HG03342 (cell line): Measurements from ENCODE around the gene TEX22.

ENCODE experiments used
- ATAC-seq: cut with Tn5 transposase; IDR thresholded peaks from one replicate; pipeline ENCODE4 v1.9.1; 2021; ENCODE audit warnings: mild to moderate bottlenecking, moderate library complexity; ENCODE audit not compliant: unreplicated experiment

Gene TEX22

DNA sequence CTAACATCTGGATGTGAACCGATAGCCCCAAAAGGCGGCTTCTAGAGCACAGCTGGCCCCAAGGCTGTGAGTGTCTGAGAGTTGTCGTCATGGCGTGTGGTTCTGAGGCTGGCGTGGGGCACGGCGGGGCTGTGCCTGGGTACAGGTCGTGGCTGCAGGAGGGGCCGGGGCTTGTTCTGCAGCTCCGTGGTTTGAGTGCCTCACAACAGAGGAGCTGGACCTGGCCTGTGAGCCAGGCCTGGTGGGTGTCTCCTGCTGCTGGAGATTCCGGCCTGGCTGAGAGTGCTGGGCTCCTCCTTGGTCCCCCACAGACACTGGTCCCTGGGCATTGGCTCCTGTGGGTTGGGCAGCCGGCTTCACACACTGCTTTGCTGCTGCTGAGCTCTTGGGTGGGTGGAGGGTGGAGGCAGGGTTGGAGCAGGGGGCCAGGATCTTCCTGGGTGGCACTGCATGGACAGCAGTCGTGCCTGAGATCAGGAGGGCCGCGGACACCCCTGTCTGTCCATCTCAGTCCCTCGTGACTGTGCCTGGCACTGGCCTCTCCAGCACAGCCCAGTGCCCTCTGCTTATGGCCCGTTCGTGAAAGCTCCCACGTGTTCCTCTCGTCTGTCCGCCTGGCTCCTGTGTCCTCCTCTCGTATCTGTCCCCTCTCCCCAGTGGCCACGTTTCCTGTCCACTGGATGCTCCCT lies 31.8 kb upstream of the TEX22 start:
- no peak for ATAC-seq

DNA sequence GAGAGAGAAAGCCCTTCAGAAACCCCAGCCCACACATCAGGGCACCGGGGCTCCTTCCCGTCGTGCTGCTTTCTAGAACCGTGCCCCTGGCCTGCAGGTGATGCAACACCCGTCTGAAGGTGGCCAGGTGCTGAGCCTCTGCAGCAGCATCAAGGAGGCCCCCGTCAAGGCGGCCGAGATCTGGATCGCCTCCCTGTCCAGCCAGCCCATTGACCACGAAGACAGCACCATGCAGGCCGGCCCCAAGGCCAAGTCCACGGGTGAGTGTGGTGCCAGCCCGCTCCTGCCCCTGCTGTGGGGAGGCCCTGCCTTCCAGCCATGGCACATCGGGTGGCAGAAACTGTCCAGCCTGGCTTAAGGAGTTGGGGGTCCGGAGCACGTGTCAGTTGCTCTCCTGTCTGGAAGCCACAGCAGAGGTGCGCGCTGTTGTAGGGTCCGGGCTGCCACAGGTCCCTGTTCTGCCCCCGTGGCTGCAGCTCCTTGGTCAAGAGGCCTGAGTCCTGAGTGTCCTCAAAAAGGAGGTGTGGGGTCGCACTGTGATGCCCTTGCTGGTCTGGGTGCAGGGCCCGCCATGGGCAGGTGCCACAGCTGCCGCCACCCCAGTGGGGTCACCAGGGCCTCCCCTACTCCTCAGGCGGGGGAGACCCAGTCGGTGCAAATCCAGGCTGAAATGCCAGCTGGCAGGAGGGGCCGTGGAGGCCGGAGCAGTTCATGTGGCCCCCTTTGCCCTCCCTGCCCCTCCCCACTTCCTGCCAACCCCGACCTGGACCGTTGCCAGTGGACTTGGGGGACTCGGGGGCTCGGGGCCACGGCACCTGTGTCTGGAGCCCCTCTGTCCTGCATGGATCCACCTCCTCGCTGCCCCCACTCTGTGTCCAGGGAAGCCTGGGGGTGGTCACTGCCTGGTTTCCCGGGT lies 31.0 kb upstream of the TEX22 start:
- no peak for ATAC-seq

DNA sequence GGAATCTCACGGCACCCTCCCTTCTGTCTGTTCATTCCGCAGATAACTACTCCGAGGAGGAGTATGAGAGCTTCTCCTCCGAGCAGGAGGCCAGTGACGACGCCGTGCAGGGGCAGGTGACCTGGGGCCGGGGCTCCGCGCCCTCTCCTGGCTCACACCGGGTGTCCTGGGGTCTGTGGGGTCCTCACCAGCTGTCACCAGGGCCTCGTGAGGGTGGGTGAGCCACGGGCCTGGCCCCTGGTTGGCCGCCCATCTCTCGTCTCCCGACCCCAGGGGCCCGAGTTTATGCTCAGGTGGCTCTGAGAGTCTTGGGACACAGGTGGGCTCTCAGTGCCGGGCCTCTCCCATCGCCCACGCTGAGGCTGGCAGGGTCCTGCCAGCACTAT lies 30.3 kb upstream of the TEX22 start:
- no peak for ATAC-seq

DNA sequence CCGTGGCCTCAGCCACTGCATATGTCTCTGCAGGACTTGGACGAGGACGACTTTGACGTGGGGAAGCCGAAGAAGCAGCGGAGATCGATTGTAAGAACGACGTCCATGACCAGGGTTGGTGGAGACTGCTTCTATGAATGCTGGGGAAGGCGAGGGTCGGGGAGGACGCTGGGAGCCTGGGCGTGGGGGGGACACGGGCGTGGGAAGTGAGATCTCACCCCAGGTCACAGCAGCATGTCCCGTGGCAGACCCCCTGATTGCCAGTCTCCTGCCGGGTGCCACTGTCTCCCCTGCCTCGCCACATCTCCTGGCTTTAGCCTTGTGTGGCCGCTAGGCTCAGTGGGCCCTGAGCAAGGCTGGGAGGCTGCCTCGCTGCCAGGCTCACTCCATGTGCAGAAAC lies 29.9 kb upstream of the TEX22 start:
- no peak for ATAC-seq

DNA sequence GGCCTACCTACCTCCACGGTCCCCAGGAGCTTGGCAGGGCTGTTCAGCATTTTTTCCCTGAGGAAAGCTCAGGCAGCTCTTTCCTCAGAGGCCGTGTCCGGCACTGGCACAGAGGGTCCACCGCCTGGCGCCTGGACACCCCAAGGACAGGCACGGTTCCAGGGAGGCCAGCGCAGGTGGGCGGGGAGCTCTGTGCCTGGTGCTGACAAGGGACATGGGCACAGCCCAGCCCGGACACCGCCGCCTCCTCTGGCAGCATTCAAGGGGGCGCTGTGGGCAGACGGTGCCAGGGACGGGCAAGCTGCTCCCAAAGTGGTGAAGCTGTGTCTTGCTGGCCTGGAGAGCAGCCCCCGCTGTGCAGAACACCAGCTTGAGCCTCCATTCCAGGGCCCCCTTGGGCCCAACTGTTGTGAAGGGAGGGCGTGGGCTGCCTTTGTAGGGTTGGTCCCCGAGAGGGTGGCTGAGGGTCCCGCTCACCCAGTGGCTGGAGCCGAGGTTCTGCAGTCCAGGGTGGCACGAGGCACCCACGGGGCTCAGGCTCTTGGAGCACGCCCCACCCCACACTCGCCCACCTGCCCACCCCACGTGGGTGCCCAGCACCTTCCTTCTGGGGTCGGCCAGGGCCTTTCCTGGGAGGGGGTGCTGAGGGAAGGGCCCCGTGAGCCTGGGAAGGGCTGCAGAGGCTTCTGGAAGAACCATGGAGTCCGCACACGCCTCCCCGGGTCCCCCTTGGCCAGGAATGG lies 29.3 kb upstream of the TEX22 start:
- ATAC-seq = no peak

DNA sequence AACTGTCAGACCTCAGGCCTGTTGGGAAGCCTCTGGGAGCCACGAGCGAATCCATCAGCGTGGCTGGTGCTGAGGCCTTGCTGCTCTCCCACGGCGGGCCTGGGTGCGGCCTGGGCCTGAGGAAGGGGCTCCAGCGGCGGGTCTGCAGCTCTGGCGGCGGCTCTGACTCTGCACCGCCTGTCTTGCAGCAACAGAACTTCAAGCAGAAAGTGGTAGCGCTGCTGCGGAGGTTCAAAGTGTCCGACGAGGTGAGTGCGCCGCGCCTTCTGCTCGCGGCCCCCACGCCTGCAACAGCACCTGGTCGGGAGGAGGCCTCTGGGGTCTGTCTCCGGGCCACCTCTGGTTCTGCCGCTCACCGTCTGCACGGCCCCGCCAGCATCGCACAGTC lies 28.7 kb upstream of the TEX22 start:
- ATAC-seq = no peak

DNA sequence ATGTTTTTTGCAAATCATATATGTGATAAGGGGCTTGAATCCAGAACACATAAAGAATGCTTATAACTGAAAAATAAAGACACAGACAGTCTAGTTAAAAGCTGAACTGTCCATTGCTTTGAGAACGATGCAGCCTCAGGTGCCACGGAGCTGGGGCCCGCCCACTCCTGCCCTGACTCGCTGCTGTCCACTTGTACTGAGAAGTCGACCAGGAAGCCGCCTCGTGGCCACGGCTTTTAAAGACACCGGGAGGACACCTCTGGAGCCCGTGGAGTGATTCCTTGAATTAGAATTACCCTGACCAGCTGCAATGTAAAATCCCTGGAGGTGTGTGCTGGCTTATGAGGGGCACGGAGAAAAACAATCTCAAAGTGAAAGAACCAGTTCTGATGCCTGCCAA lies 23.9 kb upstream of the TEX22 start:
- no peak for ATAC-seq

DNA sequence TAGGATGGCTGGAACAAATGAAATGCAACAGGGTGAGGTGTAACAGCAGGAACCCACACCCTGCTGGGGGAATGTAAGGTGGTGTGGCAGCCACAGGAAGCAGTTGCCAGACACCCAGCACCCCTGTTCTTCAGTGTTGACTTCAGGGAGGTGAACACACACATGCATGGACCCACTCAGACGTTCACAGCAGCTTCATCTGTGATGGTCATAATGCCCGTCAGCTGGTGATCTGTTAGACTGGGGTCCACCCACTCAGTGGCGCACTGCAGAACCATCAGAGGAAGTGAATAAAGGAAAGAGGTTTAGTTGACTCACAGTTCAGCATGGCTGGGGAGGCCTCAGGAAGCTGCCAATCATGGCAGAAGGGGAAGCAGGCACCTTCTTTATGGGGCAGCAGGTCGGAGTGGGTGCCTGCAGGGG lies 22.7 kb upstream of the TEX22 start:
- ATAC-seq = no peak

DNA sequence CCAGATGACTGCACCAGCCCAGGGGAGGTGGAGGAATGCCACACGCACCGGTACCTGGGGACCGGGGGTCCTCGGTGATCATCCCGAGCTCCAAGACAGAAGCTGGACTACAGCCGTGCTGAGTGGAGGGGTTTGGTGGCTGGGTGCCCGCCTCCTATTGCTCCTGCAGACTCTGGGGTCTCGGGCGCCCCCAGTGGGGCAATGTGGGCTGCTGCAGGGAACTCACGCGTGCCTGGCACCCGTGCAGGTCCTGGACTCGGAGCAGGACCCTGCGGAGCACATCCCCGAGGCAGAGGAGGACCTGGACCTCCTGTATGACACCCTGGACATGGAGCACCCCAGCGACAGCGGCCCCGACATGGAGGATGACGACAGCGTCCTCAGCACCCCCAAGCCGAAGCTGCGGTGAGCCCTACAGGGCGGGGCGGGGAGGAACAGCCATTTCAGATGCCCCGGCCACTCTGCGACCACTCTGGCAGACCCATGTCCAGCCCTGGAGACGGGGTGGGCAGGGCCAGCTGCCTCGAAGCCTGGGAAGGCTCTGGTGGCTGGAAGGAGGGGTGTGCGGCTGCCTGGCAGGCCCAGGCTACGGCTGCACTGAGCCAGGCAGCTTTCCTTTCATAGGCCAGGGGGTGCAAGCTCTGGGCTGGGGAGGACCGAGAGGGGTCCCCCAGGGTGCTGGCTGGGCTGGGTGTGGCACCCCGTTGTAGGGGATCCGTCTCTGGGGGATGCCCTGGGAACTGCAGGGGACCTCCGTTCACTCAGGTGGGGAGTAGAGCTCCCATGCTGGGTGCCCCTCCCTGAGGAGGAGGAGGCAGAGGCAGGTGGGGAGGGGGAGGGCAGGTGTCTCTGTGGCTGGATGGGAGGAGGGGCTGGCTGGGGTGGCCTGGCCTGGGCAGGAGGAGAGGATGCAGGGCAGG lies 21.6 kb upstream of the TEX22 start:
- no peak for ATAC-seq

DNA sequence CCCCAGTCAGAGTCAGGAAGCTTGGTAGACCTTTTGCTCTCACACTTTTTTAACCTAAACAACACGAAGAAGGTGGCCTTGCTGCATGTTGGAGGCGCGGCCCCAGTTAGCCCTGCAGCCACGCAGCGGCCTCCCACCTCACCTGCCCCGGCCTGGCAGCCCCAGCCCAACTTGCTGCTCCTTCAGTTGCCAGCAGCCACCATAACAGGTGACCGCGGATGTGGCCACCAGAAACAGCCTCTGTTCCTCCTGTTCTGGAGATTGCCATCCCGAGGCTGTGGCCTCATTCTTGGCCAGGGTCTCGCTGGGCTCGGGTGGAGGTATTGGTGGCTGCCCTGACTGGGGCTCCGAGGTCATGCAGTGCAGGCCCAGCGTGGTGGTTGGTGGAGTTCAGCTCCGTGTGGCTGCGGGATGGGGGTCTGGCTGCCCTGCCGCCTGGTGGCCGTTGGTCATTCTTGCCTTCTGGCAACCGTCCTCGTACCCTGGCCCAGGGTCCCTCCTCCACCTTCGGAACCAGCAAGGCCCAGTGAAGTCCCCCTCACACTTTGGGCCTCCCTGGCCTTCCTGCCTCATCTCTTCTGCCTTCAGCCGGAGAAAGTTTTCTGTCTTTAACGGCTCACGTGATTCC lies 20.7 kb upstream of the TEX22 start:
- ATAC-seq = no peak

DNA sequence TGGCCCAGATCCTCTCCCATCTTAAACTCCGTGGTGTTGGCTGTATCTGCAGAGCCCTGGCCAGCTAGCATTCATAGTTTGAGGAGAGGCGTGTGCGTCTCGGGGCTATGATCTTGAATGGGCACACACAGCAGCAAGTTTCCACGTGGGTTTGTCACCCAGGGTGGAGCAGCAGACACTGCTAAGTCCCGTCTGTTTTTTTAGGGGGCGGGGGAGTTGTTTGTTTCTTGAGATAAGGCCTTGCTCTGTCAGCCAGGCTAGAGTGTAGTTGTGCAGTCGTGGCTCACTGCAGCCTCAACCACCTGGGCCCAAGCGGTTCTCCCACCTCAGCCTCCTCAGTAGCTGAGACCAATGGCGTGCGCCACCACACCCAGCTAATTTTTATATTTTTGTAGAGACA lies 20.1 kb upstream of the TEX22 start:
- ATAC-seq = no peak

DNA sequence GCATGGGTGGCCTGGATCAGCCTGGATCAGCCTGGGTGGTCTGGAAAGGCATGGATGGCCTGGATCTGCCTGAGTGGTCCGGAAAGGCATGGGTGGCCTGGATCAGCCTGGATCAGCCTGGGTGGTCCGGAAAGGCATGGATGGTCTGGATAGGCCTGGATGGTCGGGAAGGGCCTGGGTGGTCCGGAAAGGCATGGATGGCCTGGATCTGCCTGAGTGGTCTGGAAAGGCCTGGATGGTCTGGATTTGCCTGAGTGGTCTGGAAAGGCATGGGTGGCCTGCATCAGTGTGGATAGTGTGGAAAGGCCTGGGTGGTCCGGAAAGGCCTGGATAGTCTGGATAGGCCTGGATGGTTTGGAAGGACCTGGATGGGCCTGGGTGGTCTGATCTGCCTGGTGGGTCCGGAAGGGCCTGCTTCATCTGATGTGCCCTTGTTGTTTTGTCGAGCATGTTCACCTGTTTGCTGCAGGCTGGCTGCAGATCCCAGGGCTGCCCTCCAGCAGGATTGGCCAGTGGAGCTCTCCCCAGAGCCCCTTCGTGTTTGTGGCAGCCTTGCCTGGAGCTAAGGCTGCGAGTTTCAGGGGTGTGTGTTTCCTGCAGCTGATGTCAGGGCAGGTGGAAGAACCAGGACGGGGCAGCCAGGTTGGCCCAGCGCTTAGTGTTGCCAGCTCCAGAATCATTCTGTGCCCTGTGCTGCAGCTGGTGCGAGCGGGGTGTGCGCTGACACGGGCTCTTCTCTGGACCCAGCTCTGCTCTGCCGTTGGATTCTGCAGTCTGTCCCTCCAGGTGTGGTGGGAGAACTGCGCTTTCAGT lies 19.3 kb upstream of the TEX22 start:
- no peak for ATAC-seq

DNA sequence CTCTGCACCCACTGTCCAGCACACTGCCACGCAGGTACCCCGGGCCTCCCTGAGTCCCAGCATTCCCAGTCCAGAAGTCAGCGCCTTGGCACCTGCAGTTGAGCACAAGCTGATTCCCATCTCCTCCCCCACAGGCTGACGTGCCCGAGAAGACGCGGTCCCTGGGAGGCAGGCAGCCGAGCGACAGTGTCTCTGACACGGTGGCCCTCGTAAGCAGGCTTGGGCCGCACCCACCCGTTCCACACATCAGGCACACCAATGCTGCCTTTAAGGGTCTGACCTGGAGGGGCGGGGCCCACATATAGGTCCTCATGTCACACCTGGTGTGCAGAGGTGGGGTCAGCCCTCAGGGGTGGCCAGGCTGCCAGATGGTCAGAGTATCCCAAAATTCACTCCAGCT lies 18.4 kb upstream of the TEX22 start:
- no peak for ATAC-seq

DNA sequence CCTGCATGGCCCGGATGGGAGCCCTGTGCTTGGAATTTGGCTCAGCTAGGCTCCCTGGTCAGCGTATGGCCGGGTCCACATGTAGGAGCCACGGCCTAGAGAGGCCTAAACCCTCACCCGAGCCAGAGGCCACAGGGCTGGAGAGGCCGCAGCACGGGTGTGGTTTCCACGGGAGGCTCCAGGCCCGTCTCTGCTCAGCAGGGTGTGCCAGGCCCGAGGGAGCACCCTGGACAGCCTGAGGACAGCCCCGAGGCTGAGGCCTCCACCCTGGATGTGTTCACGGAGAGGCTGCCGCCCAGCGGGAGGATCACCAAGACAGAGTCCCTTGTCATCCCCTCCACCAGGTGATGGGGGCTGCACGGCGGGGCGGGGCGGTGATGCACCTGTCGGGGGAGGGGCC lies 17.6 kb upstream of the TEX22 start:
- ATAC-seq = no peak

DNA sequence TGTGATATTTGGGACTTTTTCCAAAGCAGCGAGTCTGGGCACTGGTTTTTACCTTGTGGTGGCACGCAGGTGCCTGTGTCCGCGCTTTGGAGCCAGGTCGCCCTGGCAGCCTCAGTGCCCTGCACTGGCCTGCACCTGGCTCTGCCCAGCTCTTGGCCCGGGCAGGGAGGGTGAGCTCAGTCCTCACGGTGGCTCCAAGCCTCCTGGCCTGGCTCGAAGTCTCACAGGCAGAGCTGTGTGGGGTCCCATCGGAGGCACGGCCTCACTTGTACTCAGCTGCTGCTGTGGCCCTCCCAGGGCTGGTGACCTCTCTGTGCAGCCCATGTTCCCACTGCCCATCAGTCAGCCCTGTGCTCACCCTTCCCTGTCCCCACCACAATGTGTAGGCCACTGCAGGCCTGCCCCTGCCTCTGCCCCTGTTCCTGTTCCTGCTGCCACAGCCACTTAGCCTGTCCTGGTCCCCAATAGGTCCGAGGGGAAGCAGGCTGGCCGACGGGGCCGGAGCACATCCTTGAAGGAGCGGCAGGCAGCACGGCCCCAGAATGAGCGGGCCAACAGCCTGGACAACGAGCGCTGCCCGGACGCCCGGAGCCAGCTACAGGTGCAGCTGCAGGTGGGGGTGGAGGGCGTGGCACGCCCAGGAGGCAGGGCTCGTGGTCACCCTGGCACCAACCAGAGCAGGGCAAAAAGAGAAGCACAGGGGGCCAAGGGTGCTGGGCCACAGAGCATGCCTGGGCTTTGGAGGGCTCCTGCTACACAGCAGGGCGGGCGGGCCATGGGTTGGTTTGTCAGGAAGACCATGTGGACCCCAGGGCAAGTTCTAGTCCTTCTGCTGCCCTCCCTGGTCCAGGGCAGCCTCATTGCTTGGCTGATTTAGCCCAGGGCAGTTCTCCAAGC lies 16.6 kb upstream of the TEX22 start:
- no peak for ATAC-seq

DNA sequence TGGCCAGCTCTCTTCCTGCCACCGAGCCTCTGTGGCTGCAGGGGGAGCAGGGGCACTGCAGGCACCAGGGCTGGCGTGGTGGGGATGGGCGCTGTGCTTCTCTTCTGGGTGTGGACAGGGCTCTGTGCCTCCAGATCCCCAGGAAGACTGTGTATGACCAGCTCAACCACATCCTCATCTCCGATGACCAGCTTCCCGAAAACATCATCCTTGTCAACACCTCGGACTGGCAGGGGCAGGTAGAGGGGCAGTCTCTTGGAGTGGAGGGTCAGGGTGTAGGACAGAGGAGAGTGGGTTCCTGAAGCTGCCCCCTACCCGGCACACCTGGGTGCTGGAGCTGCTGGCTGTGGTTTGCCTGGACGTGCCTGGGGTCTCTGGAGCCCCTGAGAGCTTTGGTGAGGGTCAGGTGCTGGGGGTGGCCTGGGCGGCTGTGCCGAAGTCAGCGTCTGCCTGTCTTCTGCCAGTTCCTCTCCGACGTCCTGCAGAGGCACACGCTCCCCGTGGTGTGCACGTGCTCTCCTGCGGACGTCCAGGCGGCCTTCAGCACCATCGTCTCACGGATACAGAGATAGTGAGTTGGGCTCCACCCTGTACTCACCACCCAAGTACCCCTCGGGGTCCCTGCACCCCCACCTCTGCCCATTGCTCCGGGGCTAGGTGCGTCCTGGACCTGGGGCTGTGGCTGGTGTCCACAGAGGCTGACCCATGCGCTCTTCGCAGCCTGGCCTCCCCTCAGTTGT lies 15.8 kb upstream of the TEX22 start:
- ATAC-seq = no peak

DNA sequence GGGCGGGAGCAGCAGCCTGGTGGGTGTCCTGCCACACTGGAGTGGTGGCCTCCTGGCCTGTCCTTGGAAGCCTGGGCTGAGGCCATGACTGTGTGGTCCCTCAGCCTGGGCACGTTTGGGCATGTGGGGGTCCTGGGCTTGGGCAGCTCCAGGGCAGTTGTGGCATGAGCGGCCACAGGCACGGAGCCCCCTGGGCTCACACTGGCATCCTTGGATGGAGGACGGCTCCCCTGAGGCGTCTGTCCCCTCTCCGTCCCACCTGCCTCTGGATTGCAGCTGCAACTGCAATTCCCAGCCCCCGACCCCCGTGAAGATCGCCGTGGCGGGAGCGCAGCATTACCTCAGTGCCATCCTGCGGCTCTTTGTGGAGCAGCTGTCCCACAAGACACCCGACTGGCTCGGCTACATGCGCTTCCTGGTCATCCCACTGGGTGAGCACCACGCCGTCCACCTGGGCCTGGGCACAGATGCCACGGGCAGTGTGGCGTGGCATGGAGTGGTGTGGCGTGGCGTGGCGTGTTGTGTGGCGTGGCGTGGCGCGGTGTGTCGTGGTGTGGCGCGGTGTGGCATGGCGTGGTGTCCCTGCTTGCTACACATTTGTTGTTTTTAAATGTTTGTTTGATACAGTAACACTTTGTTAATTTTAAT lies 15.1 kb upstream of the TEX22 start:
- no peak for ATAC-seq
